ENCODE data around the gene GRAMD4.
A peak's percentile ranks its signal among the peaks of the same experiment; 100 is the strongest.

The GRAMD4 gene

DNA sequence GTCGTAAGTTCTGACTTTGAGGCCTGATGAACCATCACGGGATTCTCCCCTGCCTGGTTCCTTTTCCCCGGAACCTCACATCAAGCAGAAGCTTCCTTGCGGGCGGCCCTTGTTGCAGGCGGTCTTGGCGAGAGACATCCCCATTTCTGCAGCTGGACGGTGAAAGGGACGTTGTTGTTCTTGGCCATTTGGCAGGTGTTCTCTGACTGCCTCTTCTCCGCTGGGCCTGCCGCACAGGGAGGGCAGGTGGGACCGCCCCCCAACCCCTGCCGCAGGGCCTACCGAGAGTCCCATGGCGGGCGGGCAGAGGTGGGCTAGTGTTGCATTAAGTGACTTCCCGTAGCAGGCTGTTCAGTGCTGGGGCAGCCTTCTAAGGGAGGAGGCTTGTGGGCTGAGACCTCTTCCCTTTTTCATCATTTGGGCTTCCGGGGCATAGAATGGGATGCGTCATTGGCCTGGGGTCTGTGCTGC is 26.9 kb upstream of the GRAMD4 start:
- TF ChIP-seq, protein P1, sequence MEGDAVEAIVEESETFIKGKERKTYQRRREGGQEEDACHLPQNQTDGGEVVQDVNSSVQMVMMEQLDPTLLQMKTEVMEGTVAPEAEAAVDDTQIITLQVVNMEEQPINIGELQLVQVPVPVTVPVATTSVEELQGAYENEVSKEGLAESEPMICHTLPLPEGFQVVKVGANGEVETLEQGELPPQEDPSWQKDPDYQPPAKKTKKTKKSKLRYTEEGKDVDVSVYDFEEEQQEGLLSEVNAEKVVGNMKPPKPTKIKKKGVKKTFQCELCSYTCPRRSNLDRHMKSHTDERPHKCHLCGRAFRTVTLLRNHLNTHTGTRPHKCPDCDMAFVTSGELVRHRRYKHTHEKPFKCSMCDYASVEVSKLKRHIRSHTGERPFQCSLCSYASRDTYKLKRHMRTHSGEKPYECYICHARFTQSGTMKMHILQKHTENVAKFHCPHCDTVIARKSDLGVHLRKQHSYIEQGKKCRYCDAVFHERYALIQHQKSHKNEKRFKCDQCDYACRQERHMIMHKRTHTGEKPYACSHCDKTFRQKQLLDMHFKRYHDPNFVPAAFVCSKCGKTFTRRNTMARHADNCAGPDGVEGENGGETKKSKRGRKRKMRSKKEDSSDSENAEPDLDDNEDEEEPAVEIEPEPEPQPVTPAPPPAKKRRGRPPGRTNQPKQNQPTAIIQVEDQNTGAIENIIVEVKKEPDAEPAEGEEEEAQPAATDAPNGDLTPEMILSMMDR (IDR thresholded peaks at IDR 0.05; ENCODE audit: borderline replicate concordance, insufficient read depth, low read depth, low read length): no peak
- H3K4me3 ChIP-seq (ENCODE audit: low read depth, low read length): peak overlapping the region; percentile 36

DNA sequence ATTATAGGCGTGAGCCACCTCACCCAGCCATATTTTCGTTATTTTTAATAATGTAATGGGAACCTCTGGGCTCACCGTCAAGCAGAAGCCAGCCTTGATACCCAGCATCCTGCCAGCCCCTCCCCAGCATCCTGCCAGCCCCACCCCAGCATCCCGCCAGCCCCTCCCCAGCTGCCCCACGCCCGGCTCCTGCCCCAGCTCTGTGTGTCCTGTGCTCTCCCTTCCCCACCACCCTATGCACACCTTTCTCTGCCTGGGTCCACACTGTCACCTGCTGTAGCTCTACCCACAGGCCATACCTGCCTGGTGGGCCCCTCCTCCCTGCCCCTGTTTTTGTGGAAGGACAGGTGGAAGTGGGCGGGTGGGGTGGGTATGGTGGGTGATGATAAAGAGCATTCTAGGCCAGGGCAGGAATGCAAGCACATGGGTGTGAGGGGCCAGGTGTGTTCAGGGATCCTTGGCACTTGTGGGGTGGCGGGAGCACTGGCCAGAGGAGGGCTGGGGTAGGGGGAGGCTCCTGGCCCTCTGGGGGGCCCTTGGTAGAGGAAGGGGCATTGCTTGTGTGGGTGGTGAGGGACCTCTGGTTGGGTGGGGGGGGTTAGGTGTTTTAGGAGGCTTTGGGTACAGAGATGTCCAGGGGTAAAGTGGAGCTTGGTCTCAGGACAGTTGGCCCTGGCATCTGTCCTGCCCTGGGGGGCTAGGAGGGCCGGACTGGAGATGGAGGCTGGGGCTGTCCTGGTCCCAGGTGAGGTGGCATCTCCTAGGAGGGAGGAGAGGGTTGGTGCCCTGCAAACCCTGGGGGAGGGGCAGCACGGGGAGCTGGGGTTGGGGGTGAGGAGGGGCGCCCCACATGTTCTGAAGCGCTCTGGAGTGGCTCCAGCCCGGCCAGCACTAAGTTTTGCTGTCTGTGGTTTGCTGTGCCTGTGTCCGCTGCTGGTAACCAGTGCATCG is 25.9 kb upstream of the GRAMD4 start:
- TF ChIP-seq, protein P1 (IDR thresholded peaks at IDR 0.05; ENCODE audit: borderline replicate concordance, insufficient read depth, low read depth, low read length): no peak
- H3K4me3 ChIP-seq (ENCODE audit: low read depth, low read length): no peak overlapping the region

DNA sequence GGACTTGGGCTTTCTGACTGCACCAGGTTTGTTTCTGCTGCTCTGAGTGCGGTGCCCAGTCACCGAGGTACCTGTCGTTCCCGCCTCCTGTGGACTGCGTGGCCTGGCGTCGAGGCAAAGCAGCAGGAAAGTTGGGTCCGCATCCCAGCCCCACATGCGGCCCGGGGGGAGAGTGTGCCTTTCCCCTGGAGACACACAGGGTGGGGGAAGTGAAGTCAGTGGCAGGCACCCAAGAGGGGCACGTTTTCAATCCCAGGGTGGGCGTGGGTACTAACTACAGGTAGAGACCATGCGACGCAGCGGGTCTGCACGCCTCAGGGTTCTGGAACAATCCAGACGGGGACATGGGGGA is 25.3 kb upstream of the GRAMD4 start:
- TF ChIP-seq, protein P1 (IDR thresholded peaks at IDR 0.05; ENCODE audit: borderline replicate concordance, insufficient read depth, low read depth, low read length): no peak
- no peak overlapping the region for H3K4me3 ChIP-seq (ENCODE audit: low read depth, low read length)

DNA sequence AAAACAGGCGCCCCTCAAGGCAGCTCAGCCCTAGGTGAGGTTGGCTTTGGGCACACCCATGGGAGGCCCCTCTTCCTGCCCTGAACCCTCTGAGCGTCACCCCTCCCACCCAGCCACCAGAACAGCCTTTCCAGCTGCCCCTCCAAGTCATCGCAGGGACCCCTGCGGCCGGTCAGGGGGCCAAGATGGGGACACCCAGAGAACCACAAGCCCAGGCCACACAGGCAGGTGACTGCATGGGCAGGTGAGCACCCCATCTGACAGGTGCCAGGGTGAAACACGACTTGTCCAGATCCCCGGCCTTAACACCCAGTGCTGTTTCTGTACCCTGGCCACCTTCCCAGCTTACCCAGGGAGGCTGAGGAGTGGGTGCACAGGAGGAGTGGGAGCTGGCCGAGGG is 24.6 kb upstream of the GRAMD4 start:
- TF ChIP-seq, protein P1 (IDR thresholded peaks at IDR 0.05; ENCODE audit: borderline replicate concordance, insufficient read depth, low read depth, low read length): no peak
- H3K4me3 ChIP-seq (ENCODE audit: low read depth, low read length): no peak overlapping the region

DNA sequence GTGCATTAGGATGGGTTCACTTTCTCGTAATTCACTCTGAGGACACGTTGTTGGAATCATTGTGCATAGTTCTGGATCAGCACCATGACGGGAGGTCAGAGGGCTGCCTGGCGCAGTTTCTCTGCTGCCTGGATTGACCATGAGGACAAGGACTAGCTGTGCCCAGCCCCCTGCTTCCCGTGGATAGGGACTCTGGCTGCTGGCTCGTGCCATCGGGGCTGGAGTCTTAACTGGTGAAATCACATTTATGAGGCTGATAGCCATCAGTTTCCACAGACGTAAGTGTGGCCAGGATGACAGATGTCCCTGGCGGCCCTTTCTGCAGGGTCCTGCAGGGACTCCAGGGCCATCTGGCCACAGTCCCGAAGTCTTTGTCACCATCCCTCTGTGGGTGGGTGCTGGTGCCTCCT is 24.1 kb upstream of the GRAMD4 start:
- TF ChIP-seq, protein P1 (IDR thresholded peaks at IDR 0.05; ENCODE audit: borderline replicate concordance, insufficient read depth, low read depth, low read length): no peak
- no peak overlapping the region for H3K4me3 ChIP-seq (ENCODE audit: low read depth, low read length)

DNA sequence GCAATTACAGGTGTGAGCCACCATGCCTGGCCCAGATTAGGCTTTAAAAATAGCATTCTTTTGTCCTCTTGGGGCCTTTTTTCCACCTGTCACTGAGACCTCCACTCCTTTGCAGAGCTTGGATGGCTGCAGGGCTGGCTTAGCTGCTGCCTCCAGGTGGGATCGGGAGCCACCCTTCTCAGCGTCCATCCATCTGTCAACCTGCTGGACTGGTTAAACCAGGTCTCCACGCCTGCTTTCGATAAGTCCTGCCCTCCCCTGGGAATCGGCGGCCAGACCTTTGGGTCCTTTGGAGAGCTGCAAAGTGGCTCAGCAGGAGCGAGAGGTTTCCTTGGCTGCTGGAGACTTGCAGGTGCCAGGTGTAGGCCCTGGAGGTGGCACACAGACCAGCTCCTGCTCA is 23.4 kb upstream of the GRAMD4 start:
- H3K4me3 ChIP-seq (ENCODE audit: low read depth, low read length): no peak overlapping the region
- TF ChIP-seq, protein P1 (IDR thresholded peaks at IDR 0.05; ENCODE audit: borderline replicate concordance, insufficient read depth, low read depth, low read length): no peak

DNA sequence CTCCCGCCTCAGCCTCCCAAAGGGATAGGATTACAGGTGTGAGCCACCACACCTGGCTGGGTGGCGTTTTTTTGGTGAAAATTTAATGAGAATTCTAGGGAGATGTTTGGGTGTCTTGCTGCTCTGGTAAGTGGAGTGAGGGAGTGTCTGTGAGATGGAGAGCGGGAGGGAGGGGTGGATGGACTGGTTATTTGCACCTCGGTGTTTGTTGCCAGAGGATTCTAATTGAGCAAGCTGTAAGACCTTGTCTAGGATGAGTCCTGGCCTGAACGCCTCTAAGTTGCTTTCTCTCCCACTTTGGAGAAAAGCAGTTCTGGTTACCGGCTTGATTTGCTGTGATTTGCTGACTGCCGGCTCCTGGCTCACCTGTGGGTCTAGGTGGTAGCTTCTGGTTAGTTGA is 22.0 kb upstream of the GRAMD4 start:
- TF ChIP-seq, protein P1 (IDR thresholded peaks at IDR 0.05; ENCODE audit: borderline replicate concordance, insufficient read depth, low read depth, low read length): no peak

More for the DNA sequence above, 22.0 kb upstream of the GRAMD4 start:
- H3K4me3 ChIP-seq (ENCODE audit: low read depth, low read length): no peak overlapping the region

Data from GM12875 (cell line).